Measurements from ENCODE around the gene S100A7. TPM values are rescaled to one million over a fixed set of nuclear protein-coding genes. Genes with fewer than 3 reads are reported as not detected.

The S100A7 gene
- total and polyA plus RNA-seq, 9 of the 15 experiments (the other 6 are each of a cell fraction or from before 2014, with no cell fraction given) = not detected

GRCh38 chr1:153422450-153423068, 37.9 kb downstream of the S100A7 start:
- DNase-seq (ENCODE audit: extremely low read depth in 1 of 4, low spot score in 3 of 4) (peak; percentile 64 to 76 (median 65)), FAIRE-seq (peak; percentile 98), ATAC-seq (peak; percentile 77)
- Histone ChIP-seq H3K9me3 (replicated peaks; ENCODE audit: control insufficient read depth, insufficient read depth, low read depth, low read length) (no peaks in the 10 kb centered on the region), H3K4me3 (no peak overlapping the region), H3K27ac (ENCODE audit: extremely low read depth, low read depth, low read length) (no peak overlapping the region), H3K79me2 (ENCODE audit: control insufficient read depth, insufficient read depth, low read length) (no peaks in the 10 kb centered on the region), H3K9me1 (ENCODE audit: control insufficient read depth, insufficient read depth, low read length) (no peaks in the 10 kb centered on the region), H4K20me1 (replicated peaks; ENCODE audit: control insufficient read depth, insufficient read depth, low read length) (0 out of 2 replicates have a peak, but pooled peaks cover 4% of the 10 kb centered on the region), H3K9ac (ENCODE audit: insufficient read depth in 1 of 2, low read depth in 2 of 2, low read length in 2 of 2) (no peak overlapping the region), H2AFZ (ENCODE audit: low read depth, low read length) (no peak overlapping the region), H3K27me3 (ENCODE audit: control insufficient read depth in 2 of 2, insufficient read depth in 2 of 2, low read length in 2 of 2) (peaks cover 0 to 19% of the 10 kb centered on the region in 2 experiments; a peak in 2 of 5 replicates), H3K36me3 (ENCODE audit: control insufficient read depth, insufficient read depth, low read length) (no peaks in the 10 kb centered on the region), H3K4me1 (replicated peaks in 1 of 2; ENCODE audit: control insufficient read depth in 2 of 2, insufficient read depth in 2 of 2, low read length in 2 of 2) (no peaks in the 10 kb centered on the region), H3K4me2 (ENCODE audit: insufficient read depth, low read length) (no peak overlapping the region)
- ChIA-PET CTCF (ENCODE audit: low intra/inter-chr PET ratio) (no interaction called here), POLR2A (interaction anchor here (0.9 kb wide), 1 partner anchor 15 kb away, joined by 3 read pairs; no protein-coding TSS in a partner anchor)
- in situ Hi-C loops (cut with MboI) = no loop called here
- WGBS (ENCODE audit: insufficient coverage, low coverage, missing lambda C conversion rate) = 2% methylated on average over 6 of the region's 6 CpGs
- intact Hi-C loops (cut with micrococcal nuclease) = no loop called here
- no TSS peak for BruUV-seq (replicated peaks)
- TF ChIP-seq SRF (CRISPR knock-in tag; IDR thresholded peaks at IDR 0.05) (peak in 1 of 2 experiments; percentile 61; a peak in 1 of 4 replicates), KHSRP (IDR thresholded peaks at IDR 0.05) (peak; percentile 37; the same call in 1 of the 2 replicates), JUND (IDR thresholded peaks at IDR 0.05; ENCODE audit: borderline replicate concordance, low read depth, low read length) (peak; percentile 87), JUND (tag; IDR thresholded peaks at IDR 0.05; ENCODE audit: borderline replicate concordance, low read depth, low read length) (peak; percentile 84; the same call in 2 of the 3 replicates), CHAMP1 (IDR thresholded peaks at IDR 0.05) (peak; percentile 30; the same call in 1 of the 2 replicates), ZNF511 (CRISPR knock-in tag; IDR thresholded peaks at IDR 0.05) (peak; percentile 68), ATF7 (IDR thresholded peaks at IDR 0.05) (peak; percentile 93), ZNF75A (CRISPR knock-in tag; IDR thresholded peaks at IDR 0.05) (no peak), ATF1 (CRISPR knock-in tag; IDR thresholded peaks at IDR 0.05) (peak; percentile 79), ATF1 (tag; IDR thresholded peaks at IDR 0.05) (peak; percentile 97), ZBTB12 (CRISPR knock-in tag; IDR thresholded peaks at IDR 0.05) (peak; percentile 80), ZBTB33 (CRISPR knock-in tag; IDR thresholded peaks at IDR 0.05) (0 out of 2 replicates have a peak, but pooled peaks have one; percentile 28), RCOR1 (IDR thresholded peaks at IDR 0.05; ENCODE audit: borderline replicate concordance in 1 of 2, low read depth in 2 of 2, low read length in 2 of 2) (peak in 1 of 2 experiments; percentile 81; a peak in 1 of 4 replicates), CXXC5 (CRISPR knock-in tag; IDR thresholded peaks at IDR 0.05) (0 out of 2 replicates have a peak, but pooled peaks have one; percentile 13), RFX5 (IDR thresholded peaks at IDR 0.05; ENCODE audit: low read depth, low read length) (peak; percentile 17; the same call in 1 of the 2 replicates), CREB1 (IDR thresholded peaks at IDR 0.05) (peak; percentile 73), CREB1 (CRISPR knock-in tag; IDR thresholded peaks at IDR 0.05) (peak; percentile 87)

All from K562 (cell line).